Ishikawa (cell line): ENCODE results near the gene NXPE1.

Experiments
- CEBPB ChIP-seq: IDR thresholded peaks from 2 replicates; pipeline ENCODE4 v1.6.1; 2012
- CREB1 ChIP-seq: IDR thresholded peaks from 2 replicates; pipeline ENCODE4 v1.6.1; 2012; ENCODE audit warnings: low read depth
- EGR1 ChIP-seq: IDR thresholded peaks from 2 replicates; pipeline ENCODE4 v1.6.1; 2012
- EP300 ChIP-seq: IDR thresholded peaks from 2 replicates; pipeline ENCODE4 v1.6.1; 2012; ENCODE audit warnings: borderline replicate concordance
- FOXM1 ChIP-seq: IDR thresholded peaks from 2 replicates; pipeline ENCODE4 v1.6.1; 2012; ENCODE audit warnings: low read depth, borderline replicate concordance
- NFIC ChIP-seq: IDR thresholded peaks from 2 replicates; pipeline ENCODE4 v1.6.1; 2012
- RAD21 ChIP-seq: IDR thresholded peaks from 2 replicates; pipeline ENCODE4 v1.6.1; 2012; ENCODE audit warnings: low read depth
- REST ChIP-seq: IDR thresholded peaks from 2 replicates; pipeline ENCODE4 v1.6.1; 2012; ENCODE audit warnings: low read depth, mild to moderate bottlenecking
- TAF1 ChIP-seq: IDR thresholded peaks from 2 replicates; pipeline ENCODE4 v1.6.1; 2012; ENCODE audit warnings: low read depth, mild to moderate bottlenecking
- TCF12 ChIP-seq: IDR thresholded peaks from 2 replicates; pipeline ENCODE4 v1.6.1; 2012; ENCODE audit warnings: low read depth
- TEAD4 ChIP-seq: IDR thresholded peaks from 2 replicates; pipeline ENCODE4 v1.6.1; 2012
- USF1 ChIP-seq: IDR thresholded peaks from 2 replicates; pipeline ENCODE4 v1.6.1; 2012
- YY1 ChIP-seq: IDR thresholded peaks from 2 replicates; pipeline ENCODE4 v1.6.1; 2012; ENCODE audit warnings: low read depth
- ZBTB7A ChIP-seq: IDR thresholded peaks from 2 replicates; pipeline ENCODE4 v1.6.1; 2012; ENCODE audit warnings: low read depth
- TF ChIP-seq, protein P1 (sequence below): IDR thresholded peaks from 2 replicates; pipeline ENCODE4 v1.6.1; 2012

NXPE1 gene

DNA sequence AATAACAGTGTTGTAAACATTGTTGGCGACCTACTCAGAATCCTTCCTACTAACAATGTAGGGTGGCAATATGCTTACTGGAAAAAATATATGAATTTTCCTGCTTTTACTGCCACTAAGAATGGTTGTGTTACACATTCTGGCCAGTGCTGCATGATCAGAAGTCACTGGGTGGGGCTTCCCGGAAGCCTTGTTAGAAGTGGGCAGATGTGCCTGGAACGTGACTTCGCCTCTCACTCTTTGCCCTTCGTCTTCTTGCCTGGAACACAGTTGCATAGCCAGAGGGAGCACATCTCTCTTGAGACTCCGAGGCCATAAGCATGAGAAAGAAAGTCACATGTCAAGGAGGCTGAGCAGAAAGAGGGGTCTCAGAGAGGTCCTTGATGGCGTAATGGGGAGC is 48.6 kb downstream of the NXPE1 start:
- TF ChIP-seq REST, result no peak
- no peak for TF ChIP-seq CREB1
- no peak for TF ChIP-seq NFIC
- TF ChIP-seq CEBPB, result no peak
- no peak for TF ChIP-seq YY1
- no peak for TF ChIP-seq TCF12
- TF ChIP-seq USF1, result no peak
- no peak for TF ChIP-seq EGR1
- TF ChIP-seq ZBTB7A, result no peak
- TF ChIP-seq RAD21, result no peak
- TF ChIP-seq TEAD4, result no peak
- TF ChIP-seq EP300, result no peak
- TF ChIP-seq TAF1, result no peak
- TF ChIP-seq, protein P1, sequence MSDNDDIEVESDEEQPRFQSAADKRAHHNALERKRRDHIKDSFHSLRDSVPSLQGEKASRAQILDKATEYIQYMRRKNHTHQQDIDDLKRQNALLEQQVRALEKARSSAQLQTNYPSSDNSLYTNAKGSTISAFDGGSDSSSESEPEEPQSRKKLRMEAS, result no peak
- TF ChIP-seq FOXM1, result no peak

DNA sequence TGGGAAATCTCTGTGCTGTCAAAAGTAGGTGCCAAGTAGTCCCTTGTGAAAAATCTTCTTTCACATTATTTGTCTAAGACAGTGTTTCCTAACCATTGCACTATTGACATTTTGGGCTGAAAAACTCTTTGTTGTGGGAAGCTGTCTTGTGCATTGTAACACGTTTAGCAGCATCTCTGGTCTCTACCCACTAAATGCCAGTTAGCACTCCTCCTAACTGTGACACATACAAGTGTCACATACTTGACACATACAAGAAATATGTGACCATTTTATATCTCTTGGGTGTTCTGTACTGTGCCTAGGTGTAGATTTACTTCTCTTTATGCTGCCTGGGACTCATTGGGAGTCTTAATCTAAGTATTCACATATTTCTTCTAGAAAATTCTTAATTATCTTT is 57.8 kb downstream of the NXPE1 start:
- TF ChIP-seq, protein P1, result no peak
- TF ChIP-seq EP300 (no peak), YY1 (no peak), REST (no peak), EGR1 (no peak), CREB1 (no peak), ZBTB7A (no peak), TEAD4 (no peak), RAD21 (no peak), FOXM1 (no peak), TCF12 (no peak)

DNA sequence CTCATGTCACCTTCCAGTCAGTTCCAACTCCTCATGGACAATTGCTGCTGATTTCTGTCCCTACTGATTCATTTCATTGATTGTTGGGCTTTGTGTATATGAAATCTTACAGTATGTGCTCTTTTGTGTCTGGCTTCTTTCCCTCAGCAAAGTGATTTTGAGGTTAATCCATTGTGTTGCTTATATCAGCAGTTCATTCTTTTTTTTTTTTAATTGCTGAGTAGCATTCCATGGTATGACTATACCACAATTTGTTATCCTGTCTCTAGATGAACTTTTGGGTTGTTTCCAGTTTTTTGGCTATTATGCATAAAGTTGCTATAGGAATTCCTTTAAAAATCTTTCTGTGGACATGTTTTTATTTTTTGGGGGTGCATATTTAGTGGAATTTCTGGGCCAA is 59.9 kb downstream of the NXPE1 start:
- TF ChIP-seq ZBTB7A, result no peak
- no peak for TF ChIP-seq RAD21
- TF ChIP-seq YY1, result no peak
- TF ChIP-seq REST, result no peak

GRCh38 chr11:114496915-114497314 is 62.8 kb downstream of the NXPE1 start:
- no peak for TF ChIP-seq CEBPB
- no peak for TF ChIP-seq NFIC
- no peak for TF ChIP-seq RAD21
- TF ChIP-seq TAF1, result no peak
- TF ChIP-seq REST, result no peak
- no peak for TF ChIP-seq TEAD4
- no peak for TF ChIP-seq ZBTB7A
- no peak for TF ChIP-seq YY1
- no peak for TF ChIP-seq CREB1
- TF ChIP-seq EGR1, result no peak
- no peak for TF ChIP-seq USF1
- no peak for TF ChIP-seq EP300
